ENCODE data around the gene NEU3.

NEU3 gene, protein sequence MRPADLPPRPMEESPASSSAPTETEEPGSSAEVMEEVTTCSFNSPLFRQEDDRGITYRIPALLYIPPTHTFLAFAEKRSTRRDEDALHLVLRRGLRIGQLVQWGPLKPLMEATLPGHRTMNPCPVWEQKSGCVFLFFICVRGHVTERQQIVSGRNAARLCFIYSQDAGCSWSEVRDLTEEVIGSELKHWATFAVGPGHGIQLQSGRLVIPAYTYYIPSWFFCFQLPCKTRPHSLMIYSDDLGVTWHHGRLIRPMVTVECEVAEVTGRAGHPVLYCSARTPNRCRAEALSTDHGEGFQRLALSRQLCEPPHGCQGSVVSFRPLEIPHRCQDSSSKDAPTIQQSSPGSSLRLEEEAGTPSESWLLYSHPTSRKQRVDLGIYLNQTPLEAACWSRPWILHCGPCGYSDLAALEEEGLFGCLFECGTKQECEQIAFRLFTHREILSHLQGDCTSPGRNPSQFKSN

DNA sequence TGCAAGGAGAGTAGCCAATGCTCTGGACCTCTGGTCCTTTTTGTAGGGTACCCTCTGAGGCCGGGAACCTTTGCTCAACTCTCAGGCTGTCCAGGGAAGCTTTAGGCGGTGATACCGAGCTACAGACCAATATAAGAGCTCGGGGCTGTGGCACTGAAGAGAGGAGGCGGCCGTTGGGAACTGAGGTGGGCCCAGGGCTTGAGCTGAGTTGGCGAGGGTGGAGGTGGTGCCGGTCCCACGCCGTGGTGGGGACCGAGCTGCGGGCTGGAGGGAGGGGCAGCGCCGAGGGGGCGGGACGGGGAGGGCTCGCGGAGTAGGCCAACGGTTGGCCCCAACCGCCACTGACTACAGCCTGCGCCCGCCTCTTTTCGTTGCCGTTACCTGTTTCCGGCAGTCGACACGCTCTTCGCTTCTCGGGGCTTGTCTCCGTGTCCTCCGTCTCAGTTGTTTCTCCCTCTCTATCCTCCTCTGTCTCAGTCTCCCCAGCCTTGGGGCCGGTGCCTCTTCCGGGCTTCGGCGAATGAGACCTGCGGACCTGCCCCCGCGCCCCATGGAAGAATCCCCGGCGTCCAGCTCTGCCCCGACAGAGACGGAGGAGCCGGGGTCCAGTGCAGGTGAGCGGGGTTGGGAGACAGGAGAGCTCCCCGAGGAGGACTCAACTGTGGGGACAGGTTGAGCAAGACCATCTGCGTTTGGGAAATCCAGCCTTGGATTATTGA, at the start of gene NEU3:
NEU3 (plus strand) TSS at position 393 of the 719 bp plus-strand sequence; CDS start at position 521, 128 bp downstream.
- Histone ChIP-seq H3K4me3 (ENCODE audit: low read length) (peak within 1 kb of the TSS; percentile 55), H3K4me1 (ENCODE audit: insufficient read depth, low read length) (no peaks in the 10 kb centered on the region), H3K9me3 (ENCODE audit: low read length) (no peaks in the 10 kb centered on the region), H3K36me3 (ENCODE audit: insufficient read depth, low read length) (peaks cover 6% of the 10 kb centered on the region), H3K27me3 (ENCODE audit: insufficient read depth, low read length) (no peaks in the 10 kb centered on the region), H2AFZ (ENCODE audit: low read depth, low read length) (peak within 1 kb of the TSS; percentile 60)

DNA sequence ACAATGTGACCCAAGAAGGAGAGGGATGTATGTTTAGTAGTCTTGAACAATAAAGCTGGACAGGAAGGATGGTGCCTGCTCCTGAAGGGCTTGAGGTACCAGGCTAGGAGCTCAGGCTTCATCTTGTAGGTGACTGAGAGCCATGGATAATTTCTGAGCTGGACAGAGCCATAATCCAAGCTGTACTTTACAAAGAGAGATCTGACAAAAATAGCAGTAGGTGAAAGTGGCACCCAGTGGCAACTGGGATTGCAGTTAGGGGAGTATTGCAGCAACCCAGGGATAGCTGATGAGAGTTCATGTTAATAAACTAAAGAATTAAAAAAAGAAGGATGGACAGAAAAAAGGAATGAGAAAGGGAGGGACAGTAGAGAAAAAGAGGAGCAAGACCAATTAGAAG, 47.2 kb upstream of the NEU3 start:
- Histone ChIP-seq H3K27me3 (ENCODE audit: insufficient read depth, low read length) (no peaks in the 10 kb centered on the region), H3K36me3 (ENCODE audit: insufficient read depth, low read length) (peaks cover 11% of the 10 kb centered on the region), H3K4me3 (ENCODE audit: low read length) (no peak overlapping the region), H3K9me3 (ENCODE audit: low read length) (no peaks in the 10 kb centered on the region), H3K4me1 (ENCODE audit: insufficient read depth, low read length) (peaks cover 2% of the 10 kb centered on the region), H2AFZ (ENCODE audit: low read depth, low read length) (no peak overlapping the region)

DNA sequence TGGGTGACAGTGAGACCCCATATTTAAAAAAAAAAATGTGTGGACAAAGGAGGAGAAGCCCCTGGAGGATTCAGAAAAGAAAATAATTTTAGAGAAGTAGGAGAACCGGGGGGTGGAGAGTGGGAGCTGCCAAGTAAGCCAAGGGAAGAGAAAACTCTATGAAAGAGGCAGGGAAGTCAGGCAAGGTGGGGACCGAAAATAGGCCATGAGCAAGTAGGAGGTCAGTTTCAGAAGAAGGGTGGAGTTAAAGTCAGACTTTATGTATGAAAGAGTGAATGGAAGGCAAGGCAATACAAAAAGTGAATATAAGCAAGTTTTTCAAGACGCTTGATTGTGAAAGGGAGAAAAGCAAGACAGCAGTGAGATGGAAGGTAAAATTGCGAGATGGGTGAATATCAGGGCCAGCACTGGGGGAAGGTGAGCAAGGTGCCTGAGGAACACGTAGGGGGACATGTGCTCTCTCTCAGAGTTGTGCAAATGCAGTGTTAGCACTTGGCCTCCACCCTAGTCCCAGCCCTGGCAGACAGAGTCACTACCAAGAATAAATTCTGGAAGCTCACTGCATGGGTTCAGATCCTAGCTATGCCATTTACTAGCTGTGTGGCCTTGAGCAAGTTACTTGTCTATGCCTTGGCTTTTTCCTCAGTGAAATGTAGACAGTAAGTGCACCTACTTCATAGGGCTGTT, 46.5 kb upstream of the NEU3 start:
- Histone ChIP-seq H3K27me3 (ENCODE audit: insufficient read depth, low read length) (no peaks in the 10 kb centered on the region), H3K36me3 (ENCODE audit: insufficient read depth, low read length) (peaks cover 6% of the 10 kb centered on the region), H2AFZ (ENCODE audit: low read depth, low read length) (no peak overlapping the region), H3K9me3 (ENCODE audit: low read length) (no peaks in the 10 kb centered on the region), H3K4me1 (ENCODE audit: insufficient read depth, low read length) (peaks cover 2% of the 10 kb centered on the region), H3K4me3 (ENCODE audit: low read length) (no peak overlapping the region)

DNA sequence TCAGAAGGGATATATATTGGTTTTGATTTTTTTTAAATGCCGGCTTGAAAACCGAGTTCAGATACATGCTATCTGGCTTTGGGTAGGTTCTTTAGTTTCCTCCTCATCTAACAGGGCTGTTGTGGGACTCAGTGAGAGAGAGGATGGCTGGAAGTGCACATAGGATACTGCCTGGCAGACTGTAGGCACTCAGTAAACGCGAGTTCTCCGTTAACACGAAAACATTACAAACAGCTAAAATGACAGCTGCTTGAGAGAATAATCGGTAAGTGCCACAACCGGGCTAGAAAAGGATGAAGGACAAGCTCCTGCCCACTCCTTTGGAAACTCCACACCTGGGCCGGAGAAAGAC, 40.2 kb upstream of the NEU3 start:
- Histone ChIP-seq H3K27me3 (ENCODE audit: insufficient read depth, low read length) (no peaks in the 10 kb centered on the region), H3K9me3 (ENCODE audit: low read length) (no peaks in the 10 kb centered on the region), H3K4me3 (ENCODE audit: low read length) (peak overlapping the region; percentile 76), H3K4me1 (ENCODE audit: insufficient read depth, low read length) (peaks cover 11% of the 10 kb centered on the region), H3K36me3 (ENCODE audit: insufficient read depth, low read length) (peaks cover 10% of the 10 kb centered on the region), H2AFZ (ENCODE audit: low read depth, low read length) (peak overlapping the region; percentile 96)

DNA sequence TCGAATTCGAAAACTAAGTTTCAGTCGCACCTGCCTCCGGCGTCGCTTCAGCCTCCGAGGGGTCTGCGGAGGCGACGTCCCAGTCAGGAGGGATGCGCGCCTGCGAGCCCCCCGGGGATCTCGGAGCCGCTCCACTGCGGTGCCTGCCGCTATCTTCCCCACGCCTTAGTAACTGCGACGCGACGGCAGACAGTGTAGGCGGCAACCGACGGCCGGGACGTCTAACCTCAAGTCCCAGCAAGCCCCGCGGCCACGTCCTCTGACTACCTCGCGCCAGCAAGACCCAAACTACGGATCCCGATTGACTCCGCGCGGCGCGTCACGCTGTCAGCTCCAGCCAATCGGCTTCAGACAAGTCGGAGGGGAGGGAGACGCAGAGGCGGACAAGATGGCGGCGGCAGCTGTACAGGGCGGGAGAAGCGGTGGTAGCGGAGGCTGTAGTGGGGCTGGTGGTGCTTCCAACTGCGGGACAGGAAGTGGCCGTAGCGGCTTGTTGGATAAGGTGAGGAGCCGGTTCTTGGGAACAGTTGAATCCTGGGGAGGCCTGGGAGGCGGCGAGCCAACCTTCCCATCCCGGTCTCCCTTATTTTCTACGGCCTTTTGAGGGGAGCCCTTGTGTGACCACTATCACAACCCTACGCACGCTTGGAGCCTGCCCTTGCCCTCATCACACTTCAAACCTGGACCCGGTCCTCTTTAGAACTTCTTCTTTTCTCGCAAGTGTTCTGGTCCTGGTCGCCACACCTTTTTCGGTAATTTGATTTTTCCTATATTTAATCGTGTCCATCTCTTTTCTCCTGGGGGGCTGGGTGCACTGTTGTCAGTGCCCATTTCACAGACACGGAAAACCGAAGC, 39.6 kb upstream of the NEU3 start, which contains the start of the genes SPCS2 and XRRA1:
SPCS2 (plus strand) TSS at position 369 of the 855 bp plus-strand sequence; CDS start at position 389, 20 bp downstream.
XRRA1 (minus strand) TSS at position 194 of the 855 bp plus-strand sequence. CDS start 8,213 bp downstream, outside the sequence.
- H3K36me3 ChIP-seq (ENCODE audit: insufficient read depth, low read length): peaks cover 10% of the 10 kb centered on the region
- H3K4me3 ChIP-seq (ENCODE audit: low read length): peak within 1 kb of the TSS; percentile 76
- peak within 1 kb of the TSS; percentile 96 for H2AFZ ChIP-seq (ENCODE audit: low read depth, low read length)
- H3K9me3 ChIP-seq (ENCODE audit: low read length): peaks cover under 1% of the 10 kb centered on the region
- H3K4me1 ChIP-seq (ENCODE audit: insufficient read depth, low read length): peaks cover 11% of the 10 kb centered on the region
- H3K27me3 ChIP-seq (ENCODE audit: insufficient read depth, low read length): no peaks in the 10 kb centered on the region

- Histone ChIP-seq H3K27me3 (ENCODE audit: insufficient read depth, low read length) (no peaks in the 10 kb centered on the region), H2AFZ (ENCODE audit: low read depth, low read length) (no peak overlapping the region), H3K4me3 (ENCODE audit: low read length) (peak overlapping the region; percentile 76), H3K4me1 (ENCODE audit: insufficient read depth, low read length) (peaks cover 11% of the 10 kb centered on the region), H3K9me3 (ENCODE audit: low read length) (peaks cover 2% of the 10 kb centered on the region), H3K36me3 (ENCODE audit: insufficient read depth, low read length) (peaks cover 14% of the 10 kb centered on the region)
Observed at GRCh38 chr11:74949753-74950137, 39.0 kb upstream of the NEU3 start.

DNA sequence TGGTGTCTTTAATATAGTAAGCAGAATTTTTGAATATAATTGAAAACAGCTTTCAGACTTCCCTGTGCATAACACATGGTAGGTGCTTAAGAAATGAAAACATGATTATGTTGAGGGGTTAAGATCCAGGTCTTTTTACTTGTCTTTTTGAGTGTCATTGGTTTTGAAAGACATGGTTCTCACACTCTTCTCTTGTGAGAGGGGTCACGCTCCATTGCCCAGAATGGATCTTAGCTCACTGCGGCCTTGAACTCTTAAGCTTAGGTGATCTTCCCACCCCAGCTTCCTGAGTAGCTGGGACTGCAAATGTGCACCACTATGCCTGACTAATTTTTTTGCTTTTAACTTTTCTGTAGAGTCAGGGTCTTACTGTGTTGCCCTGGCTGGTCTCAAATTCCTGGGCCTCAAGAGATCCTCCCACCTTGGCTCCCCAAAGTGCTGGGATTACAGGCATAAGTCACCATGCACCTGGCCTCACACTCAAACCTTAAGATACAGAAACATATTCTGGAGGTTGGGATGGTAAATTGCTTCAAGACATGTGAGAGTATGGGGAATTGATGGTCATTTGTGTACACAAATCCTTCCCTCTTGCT, 38.3 kb upstream of the NEU3 start:
- H3K36me3 ChIP-seq (ENCODE audit: insufficient read depth, low read length): peaks cover 14% of the 10 kb centered on the region
- no peak overlapping the region for H2AFZ ChIP-seq (ENCODE audit: low read depth, low read length)
- peaks cover 2% of the 10 kb centered on the region for H3K9me3 ChIP-seq (ENCODE audit: low read length)

GRCh38 chr11:74951226-74951625, 37.5 kb upstream of the NEU3 start:
- Histone ChIP-seq H2AFZ (ENCODE audit: low read depth, low read length) (no peak overlapping the region), H3K36me3 (ENCODE audit: insufficient read depth, low read length) (peaks cover 16% of the 10 kb centered on the region), H3K4me1 (ENCODE audit: insufficient read depth, low read length) (peaks cover 11% of the 10 kb centered on the region), H3K4me3 (ENCODE audit: low read length) (no peak overlapping the region), H3K9me3 (ENCODE audit: low read length) (peaks cover 2% of the 10 kb centered on the region), H3K27me3 (ENCODE audit: insufficient read depth, low read length) (no peaks in the 10 kb centered on the region)

More for the DNA sequence above, 38.3 kb upstream of the NEU3 start:
- no peaks in the 10 kb centered on the region for H3K27me3 ChIP-seq (ENCODE audit: insufficient read depth, low read length)
- peak overlapping the region; percentile 76 for H3K4me3 ChIP-seq (ENCODE audit: low read length)
- H3K4me1 ChIP-seq (ENCODE audit: insufficient read depth, low read length): peaks cover 11% of the 10 kb centered on the region

DNA sequence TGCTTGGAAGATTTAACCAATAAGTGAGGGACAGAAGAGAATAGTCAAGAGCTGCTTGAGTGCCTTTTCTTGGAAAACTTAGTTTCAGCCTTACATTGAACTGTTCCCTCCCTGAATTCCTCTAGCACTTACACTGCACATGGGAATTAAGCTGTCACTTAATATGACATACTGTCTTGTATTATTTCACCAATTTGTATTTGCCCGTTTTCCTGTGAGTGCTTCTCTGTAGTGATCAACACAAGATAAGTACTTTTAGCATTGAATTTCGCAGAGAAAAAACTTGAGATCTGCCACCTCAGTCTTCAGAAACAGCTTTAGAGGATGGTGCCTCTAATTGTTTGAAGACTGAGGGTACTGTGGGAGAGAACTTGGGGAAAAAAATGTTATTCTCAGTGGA, 36.0 kb upstream of the NEU3 start:
- peaks cover 2% of the 10 kb centered on the region for H3K9me3 ChIP-seq (ENCODE audit: low read length)

DNA sequence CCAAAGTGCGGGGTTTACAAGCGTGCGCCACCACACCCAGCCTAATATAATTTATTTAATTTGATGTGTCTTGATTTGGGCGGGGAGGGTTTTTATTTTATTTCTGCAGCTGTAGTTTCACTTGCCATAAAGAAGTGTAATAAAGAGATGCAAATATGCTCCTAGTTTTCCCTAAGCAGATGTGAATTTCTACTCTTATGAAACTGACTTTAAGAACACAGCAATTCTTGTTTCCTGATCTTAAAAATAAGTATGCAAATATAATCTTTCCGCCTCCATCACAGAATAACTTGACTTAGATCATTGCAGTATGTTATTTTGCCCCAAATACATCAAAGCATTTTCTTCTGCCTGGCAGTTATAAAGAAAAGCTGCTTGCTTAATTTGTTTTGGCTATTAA, 35.3 kb upstream of the NEU3 start:
- Histone ChIP-seq H3K4me3 (ENCODE audit: low read length) (no peak overlapping the region), H3K36me3 (ENCODE audit: insufficient read depth, low read length) (peaks cover 22% of the 10 kb centered on the region), H2AFZ (ENCODE audit: low read depth, low read length) (no peak overlapping the region), H3K4me1 (ENCODE audit: insufficient read depth, low read length) (peaks cover 11% of the 10 kb centered on the region), H3K9me3 (ENCODE audit: low read length) (peaks cover 2% of the 10 kb centered on the region), H3K27me3 (ENCODE audit: insufficient read depth, low read length) (no peaks in the 10 kb centered on the region)

More for the DNA sequence above, 36.0 kb upstream of the NEU3 start:
- no peak overlapping the region for H3K4me3 ChIP-seq (ENCODE audit: low read length)
- no peak overlapping the region for H2AFZ ChIP-seq (ENCODE audit: low read depth, low read length)
- H3K27me3 ChIP-seq (ENCODE audit: insufficient read depth, low read length): no peaks in the 10 kb centered on the region
- H3K36me3 ChIP-seq (ENCODE audit: insufficient read depth, low read length): peaks cover 19% of the 10 kb centered on the region
- peaks cover 11% of the 10 kb centered on the region for H3K4me1 ChIP-seq (ENCODE audit: insufficient read depth, low read length)

GRCh38 chr11:74954199-74954598, 34.5 kb upstream of the NEU3 start:
- peaks cover 2% of the 10 kb centered on the region for H3K9me3 ChIP-seq (ENCODE audit: low read length)
- H3K27me3 ChIP-seq (ENCODE audit: insufficient read depth, low read length): no peaks in the 10 kb centered on the region
- H3K4me1 ChIP-seq (ENCODE audit: insufficient read depth, low read length): peaks cover 11% of the 10 kb centered on the region
- H2AFZ ChIP-seq (ENCODE audit: low read depth, low read length): no peak overlapping the region
- H3K36me3 ChIP-seq (ENCODE audit: insufficient read depth, low read length): peaks cover 22% of the 10 kb centered on the region
- H3K4me3 ChIP-seq (ENCODE audit: low read length): no peak overlapping the region

All from neuron (in vitro differentiated cells).